ENCODE data around the gene PTRH1. TPM values are rescaled to one million over a fixed set of nuclear protein-coding genes. Genes with fewer than 3 reads are reported as not detected.
"Not testable (repeated sequence)": the region's sequence is repeated elsewhere in the genome, so short reads cannot be mapped to it uniquely, and the experiment has no call there.

PTRH1 gene, protein sequence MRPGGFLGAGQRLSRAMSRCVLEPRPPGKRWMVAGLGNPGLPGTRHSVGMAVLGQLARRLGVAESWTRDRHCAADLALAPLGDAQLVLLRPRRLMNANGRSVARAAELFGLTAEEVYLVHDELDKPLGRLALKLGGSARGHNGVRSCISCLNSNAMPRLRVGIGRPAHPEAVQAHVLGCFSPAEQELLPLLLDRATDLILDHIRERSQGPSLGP
- total RNA-seq, result 11.8 TPM

DNA sequence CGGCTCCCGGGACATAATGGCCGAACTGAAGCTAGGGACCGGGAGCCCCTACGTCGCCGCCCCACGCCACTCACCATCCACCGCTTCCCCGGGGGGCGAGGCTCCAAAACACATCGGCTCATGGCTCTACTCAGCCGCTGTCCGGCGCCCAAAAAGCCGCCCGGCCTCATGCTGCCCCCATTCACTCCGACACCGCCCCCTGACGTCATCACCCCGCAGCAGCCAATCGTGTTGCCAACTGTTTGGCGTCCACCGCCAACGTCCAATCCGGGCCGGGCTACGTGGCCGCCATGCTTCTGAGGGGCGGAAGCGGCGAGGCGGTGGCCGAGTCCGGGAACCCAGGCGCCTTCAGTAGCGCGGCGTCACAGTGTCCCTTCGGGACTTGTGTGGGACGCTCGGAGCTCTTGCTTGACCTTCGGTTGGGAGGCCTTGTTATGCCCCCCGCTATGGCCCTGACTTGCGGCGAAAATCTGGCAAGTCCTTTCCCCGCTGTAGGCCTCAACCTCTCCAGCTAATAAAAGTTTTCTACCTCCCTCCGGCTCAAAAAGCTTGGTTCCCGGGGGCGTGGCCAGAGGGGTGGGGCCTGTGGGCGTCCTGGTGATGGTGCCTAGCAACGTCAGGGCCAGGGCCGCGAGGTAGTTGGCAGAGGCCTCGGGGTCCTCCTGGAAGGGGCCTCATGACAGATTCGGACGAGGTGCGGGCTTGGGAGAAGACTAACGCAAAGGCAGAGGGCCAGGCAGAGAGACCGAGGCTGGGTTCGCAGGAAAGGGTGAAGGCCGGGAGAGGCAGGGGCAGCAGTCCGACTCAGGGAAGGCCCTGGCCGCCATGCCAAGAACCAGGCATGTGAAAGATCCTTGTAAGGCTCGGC is at the start of gene PTRH1, which contains the start of gene TTC16:
TSS of gene PTRH1 (minus strand) at position 194 of the 868 bp plus-strand sequence. CDS start at position 170, 24 bp downstream.
TSS of gene TTC16 (plus strand) at position 610 of the 868 bp plus-strand sequence. CDS start at position 677, 67 bp downstream.
- peak; percentile 92 for DNase-seq

DNA sequence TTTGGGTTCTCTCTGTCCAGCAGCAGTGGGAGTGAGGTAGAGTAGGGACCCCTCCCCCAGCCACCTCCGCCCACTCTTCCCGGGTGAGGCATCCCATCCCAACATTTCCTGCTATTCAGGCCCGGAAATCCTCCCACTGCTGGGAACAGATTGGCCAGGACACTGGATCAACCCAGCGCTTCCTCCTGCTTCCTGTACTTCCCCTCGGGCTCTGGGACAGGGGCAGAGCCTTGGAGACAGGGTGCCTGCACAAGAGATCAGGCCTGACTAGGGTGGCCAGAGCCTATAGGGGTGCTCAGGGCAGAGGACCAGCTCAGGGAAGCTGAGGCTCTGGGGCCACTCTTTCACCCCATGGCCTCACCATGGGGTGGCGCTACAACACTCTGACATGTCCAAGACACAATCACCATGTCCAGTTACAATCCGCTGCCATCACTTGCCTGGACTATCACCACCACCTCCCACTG is 48.5 kb upstream of the PTRH1 start:
- DNase-seq, result peak; percentile 31

DNA sequence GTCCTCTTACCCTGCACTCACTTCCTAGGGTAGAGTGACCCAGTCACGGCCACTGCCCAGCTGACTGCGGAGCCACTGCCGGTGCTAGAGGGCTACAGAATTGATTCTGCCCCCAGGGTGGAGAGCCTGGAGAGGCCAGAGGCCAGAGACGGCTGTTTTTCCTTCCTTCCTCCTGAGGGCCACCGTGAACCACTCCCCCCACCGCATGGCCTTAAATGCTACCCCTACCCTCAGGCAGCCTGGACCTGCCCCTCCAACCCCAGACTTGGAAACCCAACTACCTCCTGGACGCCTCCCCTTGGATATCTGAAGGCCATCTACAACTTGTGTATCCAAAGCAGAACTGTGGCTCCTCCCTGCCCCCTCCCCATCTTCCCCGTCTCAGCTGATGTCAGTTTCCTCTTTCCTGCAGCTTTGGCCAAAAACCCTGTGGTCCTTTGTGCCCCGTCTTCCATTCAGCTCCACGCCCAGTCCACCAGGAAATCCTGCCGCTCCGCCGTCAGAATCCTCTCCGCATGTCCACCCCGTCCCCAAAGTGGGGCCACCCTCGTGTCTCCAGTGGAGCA is 46.7 kb upstream of the PTRH1 start:
- no peak for DNase-seq

DNA sequence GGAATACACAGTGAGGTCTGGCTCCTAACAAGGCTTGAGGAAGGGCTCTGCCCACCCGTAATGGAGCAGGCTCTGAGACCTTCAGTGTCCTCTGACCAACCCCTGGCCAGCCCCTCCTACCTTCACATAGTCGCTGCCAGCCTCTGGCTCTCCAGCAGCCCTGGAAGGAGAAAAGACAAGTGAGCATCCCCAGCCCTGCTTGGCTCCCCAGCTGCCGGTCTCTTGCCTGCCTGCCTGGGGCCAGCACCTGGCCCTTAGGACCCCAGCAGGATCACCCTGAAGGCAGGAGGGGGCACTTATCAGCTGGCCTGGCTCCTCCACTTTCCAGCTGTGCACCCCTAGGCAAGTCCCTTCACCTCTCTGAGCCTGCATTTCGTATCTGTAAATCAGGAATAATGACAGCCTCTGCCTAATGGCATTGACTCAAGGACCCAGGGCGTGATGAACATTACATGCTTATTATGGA is 46.1 kb upstream of the PTRH1 start:
- DNase-seq, result no peak

DNA sequence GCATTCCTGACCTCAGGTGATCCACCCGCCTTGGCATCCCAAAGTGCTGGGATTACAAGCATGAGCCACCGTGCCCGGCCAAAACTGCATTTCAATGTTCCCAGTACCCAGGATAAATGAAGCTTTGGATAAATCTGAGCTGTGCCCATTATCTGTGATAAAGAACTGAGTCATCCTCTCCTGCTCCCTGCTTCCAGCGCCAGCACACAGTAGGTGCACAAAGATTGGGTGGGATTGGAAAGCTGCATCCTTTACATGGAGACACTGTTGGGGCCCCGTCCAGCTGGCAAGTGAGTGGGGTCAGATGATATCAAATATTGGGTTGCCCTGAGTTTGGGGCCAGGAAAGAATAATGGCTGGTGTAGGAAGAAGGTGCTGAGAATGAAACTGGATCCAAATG is 45.6 kb upstream of the PTRH1 start:
- DNase-seq, result no peak

DNA sequence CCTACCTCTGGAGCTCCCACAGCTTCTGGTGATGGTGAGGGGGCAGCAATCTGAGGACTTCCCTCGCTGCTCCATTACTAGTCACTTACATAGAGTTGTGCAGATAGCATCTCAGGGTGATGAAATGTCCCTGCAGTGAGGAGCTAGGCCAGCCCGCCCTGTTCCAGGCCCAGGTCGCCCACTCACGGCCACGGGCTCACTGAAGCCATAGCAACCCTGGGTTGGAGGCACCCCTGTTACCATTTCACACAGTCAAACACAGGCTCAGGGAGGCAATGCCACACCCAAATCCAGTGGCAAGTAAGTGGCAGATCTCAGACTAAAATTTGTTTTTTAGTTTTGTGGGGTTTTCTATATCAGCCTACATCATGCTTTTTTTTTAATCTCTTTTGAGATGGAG is 43.4 kb upstream of the PTRH1 start:
- no peak for DNase-seq

DNA sequence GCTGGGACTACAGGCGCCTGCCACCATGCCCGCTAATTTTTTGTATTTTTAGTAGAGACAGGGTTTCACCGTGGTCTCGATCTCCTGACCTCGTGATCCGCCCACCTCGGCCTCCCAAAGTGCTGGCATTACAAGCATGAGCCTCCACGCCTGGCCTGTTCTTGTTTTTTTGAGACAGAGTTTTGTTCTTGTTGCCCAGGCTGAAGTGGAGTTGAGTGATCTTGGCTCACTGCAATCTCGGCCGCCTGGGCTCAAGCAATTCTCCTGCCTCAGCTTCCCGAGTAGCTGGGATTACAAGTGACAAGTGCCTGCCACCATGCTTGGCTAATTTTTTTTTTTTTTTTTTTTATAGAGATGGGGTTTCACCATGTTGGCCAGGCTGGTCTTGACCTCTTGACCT is 41.3 kb upstream of the PTRH1 start:
- DNase-seq, result not testable (repeated sequence)

DNA sequence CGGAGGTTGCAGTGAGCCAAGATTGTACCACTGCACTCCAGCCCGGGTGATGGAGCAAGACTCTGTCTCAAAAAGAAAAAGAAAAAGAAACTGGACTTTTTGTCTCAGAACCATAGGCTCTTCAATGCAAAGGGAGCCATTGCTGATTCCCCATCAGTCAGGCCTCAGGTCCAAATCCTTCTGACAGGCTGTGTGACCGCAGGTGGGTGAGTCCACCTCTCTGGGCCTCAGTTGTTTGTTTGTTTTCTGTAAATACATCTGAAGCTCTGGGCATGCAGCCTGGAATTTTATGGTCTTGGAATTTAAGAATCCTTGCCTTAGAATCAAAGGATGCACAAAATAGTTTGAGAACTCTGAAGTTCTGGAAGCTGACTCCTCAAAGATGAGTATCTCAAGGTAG is 40.8 kb upstream of the PTRH1 start:
- no peak for DNase-seq

DNA sequence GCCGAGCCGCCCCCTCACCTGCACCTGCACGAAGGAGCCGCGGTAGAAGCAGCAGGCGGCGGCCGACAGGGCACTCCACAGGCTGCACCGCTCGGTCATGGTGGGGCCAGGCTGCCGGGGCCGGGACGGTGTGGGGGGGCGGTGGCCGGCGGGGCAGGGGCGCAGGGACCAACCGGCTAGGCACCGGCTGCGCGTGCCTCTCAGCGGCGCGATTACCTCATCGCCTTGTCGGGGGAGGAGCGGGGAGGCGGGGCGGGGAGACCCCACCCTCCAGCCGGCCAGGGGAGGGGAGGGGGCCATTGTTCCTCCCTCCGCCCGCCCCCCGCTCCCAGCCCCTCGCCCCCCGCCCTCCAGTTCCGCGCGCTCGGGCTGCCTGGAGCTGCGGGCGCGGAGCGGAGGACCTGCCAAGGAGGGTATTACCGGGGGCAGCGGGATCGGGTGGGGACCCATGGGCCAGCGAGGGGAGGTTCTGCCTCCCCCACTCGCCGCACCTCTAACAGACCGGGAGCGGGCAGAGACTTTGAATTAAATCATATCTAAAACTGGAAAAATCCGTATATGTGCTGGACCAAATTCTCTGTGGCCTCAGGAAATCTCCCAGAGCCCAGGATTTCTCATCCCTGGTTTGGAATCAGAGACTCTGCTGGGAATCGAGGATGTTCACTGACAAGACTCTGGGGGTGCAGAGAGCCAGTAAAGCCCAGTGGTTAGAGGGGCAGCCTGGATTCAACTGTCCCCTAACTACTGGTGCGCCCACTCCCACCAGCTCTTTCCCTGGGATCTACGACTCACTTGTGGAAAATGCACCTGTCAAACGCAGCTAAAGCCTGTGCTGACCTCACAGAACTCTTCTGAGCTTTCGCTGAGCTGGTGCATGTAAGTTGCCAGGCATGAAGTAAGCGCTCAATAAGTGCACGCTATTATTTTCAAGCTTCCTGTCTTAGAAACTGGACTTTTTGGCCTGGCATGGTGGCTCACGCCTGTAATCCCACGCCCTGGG is 39.9 kb upstream of the PTRH1 start:
- no peak for DNase-seq

DNA sequence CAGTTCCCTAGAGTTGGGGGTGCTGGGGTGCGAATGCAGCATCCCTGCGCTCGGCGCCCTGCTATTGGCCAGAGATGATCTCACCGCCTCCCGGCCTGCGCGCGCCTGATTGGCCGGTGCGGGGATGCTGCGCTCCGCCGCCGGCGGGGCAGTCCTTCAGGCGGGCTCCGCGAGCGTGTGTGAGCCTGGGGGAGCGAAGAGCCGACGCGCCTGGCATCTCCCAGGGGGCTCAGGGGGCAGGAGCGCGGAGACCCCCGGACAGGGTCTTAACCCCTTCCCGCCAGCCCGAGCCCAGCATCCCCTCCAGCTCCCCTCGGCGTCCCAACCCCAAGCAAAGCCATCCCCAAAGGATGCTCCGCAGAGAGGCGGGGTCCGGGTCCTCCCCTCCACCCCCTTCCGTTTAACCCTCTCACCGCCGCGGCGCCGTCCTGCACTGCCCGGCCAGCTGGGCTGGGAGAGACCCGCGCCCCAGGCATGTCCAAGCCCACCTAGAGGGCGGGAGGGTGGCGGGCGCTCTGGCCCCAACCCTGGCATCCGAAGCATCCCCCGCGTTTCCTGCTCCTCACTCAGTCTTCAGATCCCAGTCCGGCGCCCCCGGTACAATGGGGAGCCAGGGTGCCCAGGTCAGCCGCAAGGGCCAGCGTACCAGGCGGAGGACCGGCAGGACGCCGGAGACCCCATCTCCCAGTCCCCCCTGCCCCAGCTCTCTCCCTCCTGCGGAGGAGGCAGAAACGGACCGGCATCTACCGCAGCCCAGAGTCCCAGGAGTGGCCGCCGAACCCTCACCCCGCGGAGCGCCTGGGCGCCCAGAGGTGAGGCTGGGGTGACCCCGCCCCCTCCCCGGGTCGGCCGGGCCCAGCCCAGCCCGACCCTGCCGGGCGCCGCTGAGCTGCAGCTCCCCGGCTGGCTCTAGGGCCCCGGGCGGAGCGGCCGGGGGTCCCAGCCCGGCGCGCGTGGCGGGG is 38.9 kb upstream of the PTRH1 start:
- DNase-seq, result no peak

DNA sequence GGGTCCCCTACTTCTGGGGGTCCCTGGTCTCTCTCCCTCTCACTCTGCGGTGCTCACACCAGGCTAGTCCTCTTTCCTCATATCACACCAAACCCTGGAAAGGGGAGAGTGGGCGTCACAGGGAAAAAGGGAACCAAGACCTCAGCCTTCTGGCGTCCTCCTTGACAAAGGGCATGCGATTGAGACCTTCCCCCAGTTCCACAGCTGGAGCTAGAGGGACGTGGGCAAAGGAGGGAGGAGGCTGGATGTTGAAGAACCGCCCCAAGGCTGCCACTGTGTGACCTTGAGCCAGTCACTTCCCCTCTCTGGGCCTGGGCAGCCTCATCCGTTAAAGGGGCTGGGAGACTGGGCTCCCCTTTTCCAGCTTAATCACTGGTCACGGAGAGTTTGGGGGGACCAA is 38.2 kb upstream of the PTRH1 start:
- DNase-seq, result no peak

DNA sequence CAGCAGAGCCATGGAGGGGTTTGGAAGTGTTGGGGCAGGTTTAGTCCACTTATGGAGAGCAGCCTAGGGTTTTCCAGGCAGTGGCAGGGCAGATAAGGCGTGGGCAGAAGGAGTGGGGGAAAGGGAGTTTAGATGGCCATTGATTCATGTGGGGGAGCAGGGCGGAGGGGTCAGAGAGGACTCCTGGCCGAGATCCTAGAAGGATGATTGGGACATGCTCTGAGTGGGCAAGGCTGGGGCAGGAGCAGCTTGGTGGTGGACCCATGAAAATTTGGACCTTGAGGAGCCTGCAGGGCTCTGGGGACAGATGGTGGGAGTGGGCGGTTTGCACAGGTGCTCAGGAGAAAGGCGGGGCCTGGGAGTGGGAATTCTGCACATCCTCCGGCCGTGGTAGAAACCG is 37.7 kb upstream of the PTRH1 start:
- DNase-seq, result no peak

DNA sequence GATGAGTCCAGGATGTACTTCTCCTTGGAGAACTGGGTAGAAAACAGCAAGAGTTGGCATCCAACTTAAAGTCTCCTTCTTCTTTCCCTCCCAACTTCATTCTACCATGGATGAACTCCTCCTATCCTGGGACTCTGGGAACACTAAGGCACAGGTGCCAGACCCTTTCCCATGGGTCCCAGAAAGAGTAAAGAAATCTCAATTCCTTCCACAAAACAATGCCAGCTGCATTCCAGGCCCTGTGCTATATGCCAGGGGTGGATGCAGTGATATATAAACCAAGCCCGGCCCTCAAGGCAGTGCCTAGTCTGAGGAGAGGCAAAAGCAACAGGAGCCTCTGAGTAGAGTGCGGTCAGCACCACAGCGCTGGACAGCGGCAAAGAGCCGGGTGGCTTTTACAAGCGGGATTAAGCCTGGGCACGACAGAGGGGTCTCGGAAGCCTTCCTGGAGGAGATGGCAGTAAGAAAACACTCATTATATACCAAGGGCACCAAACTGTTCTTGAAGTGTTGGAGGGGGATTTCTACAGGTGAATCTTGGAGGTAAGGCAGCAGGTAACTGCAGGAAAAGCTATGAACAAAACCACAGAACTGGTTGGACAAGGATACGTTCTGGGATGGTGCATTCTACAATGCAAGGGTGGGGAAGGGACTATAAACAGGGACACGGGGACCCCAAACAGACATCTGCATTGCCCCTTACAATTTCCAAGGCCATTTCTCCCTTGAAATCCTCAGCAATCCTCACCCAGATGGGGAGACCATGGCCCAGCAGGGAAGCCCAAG is 36.0 kb upstream of the PTRH1 start:
- no peak for DNase-seq

DNA sequence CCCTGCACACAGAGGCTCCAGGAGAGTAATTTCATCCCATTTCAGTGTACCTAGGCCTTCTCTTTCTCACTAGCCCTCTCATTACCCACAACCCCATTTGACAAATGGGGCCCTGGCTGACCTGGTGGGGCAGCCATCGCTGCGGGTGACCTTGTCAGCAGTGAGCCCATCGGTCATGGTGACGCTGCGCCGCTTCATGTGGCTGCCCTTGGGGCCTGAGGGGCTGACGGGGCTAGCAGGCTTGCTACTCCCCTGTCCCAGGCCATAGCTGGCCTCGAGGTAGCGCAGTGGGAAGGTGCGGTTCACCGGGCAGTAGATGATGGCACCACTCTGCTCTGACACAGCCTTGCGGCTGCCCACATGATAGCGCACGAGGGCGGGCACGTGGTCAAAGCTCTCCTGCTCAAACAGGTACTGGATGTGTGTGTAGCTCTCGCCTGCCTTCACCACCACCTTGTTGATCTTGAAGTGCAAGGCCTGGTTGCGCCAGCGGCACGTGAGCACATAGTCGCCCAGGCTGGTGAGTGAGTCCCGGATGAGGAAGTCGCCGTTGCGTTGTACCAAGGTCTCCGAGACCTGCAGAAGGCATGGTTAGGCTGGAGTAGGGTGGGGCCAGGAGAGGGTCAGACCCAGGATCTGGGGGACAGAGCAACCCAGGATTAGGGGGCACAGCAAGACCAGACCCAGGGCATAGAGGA is 33.8 kb upstream of the PTRH1 start:
- DNase-seq, result no peak

DNA sequence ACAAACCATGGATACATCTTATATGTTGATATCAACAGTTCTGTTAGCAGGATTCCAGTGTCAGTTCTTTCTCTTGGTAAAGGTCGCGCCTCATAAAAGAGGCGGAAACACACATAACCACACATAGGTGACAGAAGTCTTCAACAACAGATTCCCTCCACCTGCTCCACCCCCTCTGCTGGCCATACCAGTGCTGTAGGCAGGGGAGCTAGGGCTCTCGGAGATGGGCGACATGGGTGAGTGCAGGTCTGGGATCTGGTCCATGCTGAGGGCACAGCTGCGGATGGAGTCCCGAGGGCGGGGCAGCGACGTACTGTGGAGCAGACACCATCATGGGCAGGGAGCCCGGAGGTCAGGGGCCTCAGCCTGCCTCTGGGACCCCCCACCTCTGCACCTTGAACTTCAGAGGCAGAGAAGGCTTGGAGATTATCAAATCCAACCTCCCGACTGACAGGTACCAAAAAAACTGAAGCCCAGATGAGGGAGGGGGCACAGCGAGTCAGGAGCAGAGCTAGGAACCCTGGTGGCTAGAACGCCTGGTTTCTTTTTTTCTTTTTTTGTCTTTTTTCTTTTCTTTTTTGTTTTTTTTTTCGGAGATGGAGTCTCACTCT is 31.6 kb upstream of the PTRH1 start:
- no peak for DNase-seq

DNA sequence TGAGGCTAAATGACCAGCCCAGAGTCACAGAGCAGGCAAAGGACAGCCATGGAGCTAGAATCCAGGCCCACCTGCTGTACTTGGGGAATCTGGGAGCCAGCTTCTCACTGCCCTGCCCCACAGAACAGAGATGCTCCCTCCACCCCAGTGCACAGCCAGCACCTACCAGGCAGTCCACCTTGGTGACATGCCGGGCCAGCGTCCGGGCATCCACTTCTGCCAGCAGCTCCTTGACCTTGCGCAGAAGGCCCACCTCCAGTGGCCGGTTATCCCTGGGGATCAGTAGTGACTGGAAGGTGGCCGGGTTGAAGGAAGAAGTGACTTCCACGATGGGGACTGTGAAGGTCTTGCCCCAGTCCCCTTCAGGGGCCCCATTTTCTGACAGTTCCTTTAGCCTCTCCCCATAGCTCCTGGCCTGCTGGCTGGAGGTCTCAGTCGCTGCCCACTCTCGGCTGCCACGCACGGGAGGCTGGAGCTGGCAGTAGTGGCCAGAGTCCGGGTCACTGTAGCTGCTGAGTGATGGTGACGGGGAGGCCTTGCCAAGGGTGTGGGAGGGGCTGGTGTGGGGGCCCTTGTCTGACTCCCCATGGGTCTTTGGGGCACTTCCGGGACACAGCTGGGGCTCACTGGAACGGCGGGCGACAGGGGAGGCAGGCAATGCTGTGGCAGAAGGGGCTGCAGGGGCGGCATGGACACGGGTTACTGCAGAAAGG is 29.1 kb upstream of the PTRH1 start:
- no peak for DNase-seq

DNA sequence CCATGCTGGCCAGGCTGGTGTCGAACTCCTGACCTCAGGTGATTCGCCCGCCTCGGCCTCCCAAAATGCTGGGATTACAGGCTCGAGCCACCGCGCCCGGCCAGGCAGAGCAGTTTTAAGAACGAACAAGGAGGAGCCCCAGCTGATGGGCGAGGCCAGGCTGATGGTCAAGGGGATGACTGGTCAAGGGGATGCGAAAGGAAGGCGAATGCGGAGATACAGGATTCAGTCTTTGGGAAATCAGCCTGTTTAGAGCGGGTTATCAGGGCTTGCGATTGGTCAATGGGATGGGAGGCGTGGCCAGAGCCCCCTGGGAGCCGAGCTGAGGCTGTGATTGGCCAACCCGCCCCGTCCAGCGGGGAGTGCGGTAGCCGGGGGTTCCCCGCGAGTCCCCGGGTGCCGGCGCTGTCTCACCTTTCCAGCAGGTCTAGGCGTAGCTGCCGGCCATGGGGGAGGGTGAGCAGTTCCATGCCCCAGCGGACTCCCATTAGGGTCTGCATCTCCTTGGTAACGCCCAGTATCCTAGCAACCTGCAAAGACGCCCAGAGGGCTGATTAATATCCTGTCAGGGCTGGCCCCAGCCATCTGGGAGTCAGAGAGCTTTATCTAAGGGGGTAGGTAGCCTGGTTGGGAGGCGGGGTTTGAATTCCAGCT is 27.1 kb upstream of the PTRH1 start:
- no peak for DNase-seq

All from skin of body (tissue), 2 donors.